Neural progenitor cell (in vitro differentiated cells): ENCODE data around the gene HDDC3. TPM values are rescaled to one million over a fixed set of nuclear protein-coding genes. Genes with fewer than 3 reads are reported as not detected.

Source experiments
- DNase-seq: peaks from one replicate; pipeline ENCODE4 v3.0.0-alpha.2; 2016; ENCODE audit warnings: low spot score
- H2AFZ ChIP-seq: fragments of 200-600 bp; sonication (generic); replicated peaks from 2 replicates; pipeline ENCODE4 v1.6.1; 2016; ENCODE audit warnings: antibody characterized with exemption
- H3F3A ChIP-seq: fragments of 200-600 bp; sonication (generic); 2 replicates; pipeline ENCODE4 v1.6.1; 2016; ENCODE audit warnings: antibody characterized with exemption, low read depth
- H3K27ac ChIP-seq: fragments of 200-600 bp; sonication (generic); 2 replicates; pipeline ENCODE4 v1.5.1; 2016; ENCODE audit warnings: mild to moderate bottlenecking
- H3K27me3 ChIP-seq: fragments of 200-600 bp; sonication (generic); 2 replicates; pipeline ENCODE4 v1.6.1; 2016; ENCODE audit warnings: mild to moderate bottlenecking, moderate library complexity
- H3K36me3 ChIP-seq: fragments of 200-600 bp; sonication (generic); 2 replicates; pipeline ENCODE4 v1.5.1; 2016
- H3K4me1 ChIP-seq: fragments of 200-600 bp; sonication (generic); 2 replicates; pipeline ENCODE4 v1.6.1; 2016; ENCODE audit warnings: mixed run types
- H3K4me2 ChIP-seq: fragments of 200-600 bp; sonication (generic); 2 replicates; pipeline ENCODE4 v1.6.1; 2016
- H3K4me3 ChIP-seq: fragments of 200-600 bp; sonication (generic); 2 replicates; pipeline ENCODE4 v1.5.1; 2016
- H3K79me2 ChIP-seq: fragments of 200-600 bp; sonication (generic); 2 replicates; pipeline ENCODE4 v1.6.1; 2016; ENCODE audit warnings: low read depth
- H3K9ac ChIP-seq: fragments of 200-600 bp; sonication (generic); 2 replicates; pipeline ENCODE4 v1.6.1; 2016
- H3K9me3 ChIP-seq: fragments of 200-600 bp; sonication (generic); 2 replicates; pipeline ENCODE4 v1.5.1; 2016; ENCODE audit warnings: low read depth
- H4K20me1 ChIP-seq: fragments of 200-600 bp; sonication (generic); 2 replicates; pipeline ENCODE4 v1.6.1; 2016; ENCODE audit warnings: low read depth
- H3K27ac Mint-ChIP-seq: 3 replicates; pipeline ENCODE4 v1.8.0; 2021; ENCODE audit warnings: mixed read lengths
- H3K27me3 Mint-ChIP-seq: 2 replicates; pipeline ENCODE4 v1.8.0; 2022; ENCODE audit warnings: low read depth, mild to moderate bottlenecking, inconsistent platforms, moderate library complexity, mixed read lengths; ENCODE audit not compliant: insufficient read depth
- H3K36me3 Mint-ChIP-seq: 3 replicates; pipeline ENCODE4 v1.8.0; 2021; ENCODE audit warnings: mixed read lengths
- H3K4me1 Mint-ChIP-seq: 3 replicates; pipeline ENCODE4 v1.8.0; 2021; ENCODE audit warnings: mixed read lengths
- H3K4me3 Mint-ChIP-seq: 3 replicates; pipeline ENCODE4 v1.8.0; 2021; ENCODE audit warnings: mild to moderate bottlenecking, moderate library complexity, mixed read lengths
- H3K9me3 Mint-ChIP-seq: 3 replicates; pipeline ENCODE4 v1.8.0; 2020; ENCODE audit warnings: mixed read lengths
- EZH2 ChIP-seq: fragments of 200-600 bp; sonication (generic); IDR thresholded peaks from 2 replicates; pipeline ENCODE4 v1.6.1; 2017; ENCODE audit warnings: antibody characterized with exemption, mild to moderate bottlenecking, moderate library complexity
- EZH2phosphoT487 ChIP-seq: fragments of 200-600 bp; sonication (generic); IDR thresholded peaks from 2 replicates; pipeline ENCODE4 v1.6.1; 2017; ENCODE audit warnings: antibody characterized with exemption
- total RNA-seq: library from RNA; depleted of rRNA; stranded (reverse); fragments of >200 nt; gene quantifications from 2 replicates; pipeline ENCODE4 v1.2.3, GENCODE V29; 2015; ENCODE audit warnings: low replicate concordance
- TF ChIP-seq, protein P1 (sequence below): fragments of 200-600 bp; sonication (generic); IDR thresholded peaks from 2 replicates; pipeline ENCODE4 v1.5.1; 2017; ENCODE audit warnings: antibody characterized with exemption, mild to moderate bottlenecking

The HDDC3 gene
- total RNA-seq, 1 donor from 2014 or later: 20.4 TPM

DNA sequence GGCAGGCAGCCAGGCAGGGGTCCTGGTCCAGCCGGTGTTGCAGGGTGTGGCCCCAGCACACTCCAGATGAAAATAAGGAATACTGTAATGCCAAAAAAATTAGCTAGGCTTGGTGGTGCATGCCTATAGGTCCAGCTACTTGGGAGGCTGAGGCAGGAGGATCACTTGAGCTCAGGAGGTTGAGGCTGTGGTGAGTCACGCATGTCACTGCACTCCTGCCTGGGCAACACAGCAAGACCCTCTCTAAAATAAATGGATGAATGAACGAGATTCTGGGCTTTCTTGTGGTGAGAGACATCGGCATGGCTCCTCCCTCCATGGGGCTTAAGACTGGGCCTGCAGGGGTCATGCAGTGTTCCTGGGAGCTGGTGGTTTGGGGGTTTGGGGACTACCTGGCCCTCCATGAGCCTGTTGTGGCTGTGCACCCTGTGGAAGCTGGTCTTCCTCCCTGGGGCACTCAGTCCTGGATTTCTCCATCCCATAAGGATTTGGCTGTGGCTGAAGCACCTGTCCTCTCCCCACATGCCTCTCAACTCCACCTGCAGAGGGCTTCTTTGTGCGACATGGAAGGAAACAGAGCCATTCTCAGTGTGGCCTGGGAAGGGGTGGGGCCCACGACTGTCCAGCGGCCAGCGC lies 14.7 kb upstream of the HDDC3 start:
- Histone ChIP-seq H3K27me3 (no peaks in the 10 kb centered on the region), H2AFZ (no peak overlapping the region), H3K79me2 (no peaks in the 10 kb centered on the region), H3K27ac (no peak overlapping the region), H3K36me3 (no peaks in the 10 kb centered on the region), H4K20me1 (no peaks in the 10 kb centered on the region), H3K9me3 (no peaks in the 10 kb centered on the region), H3K9ac (no peak overlapping the region), H3F3A (no peaks in the 10 kb centered on the region), H3K4me3 (no peak overlapping the region), H3K4me2 (no peak overlapping the region), H3K4me1 (no peaks in the 10 kb centered on the region)
- Mint-ChIP-seq H3K4me3 (no peak overlapping the region), H3K27me3 (peaks cover 10% of the 10 kb centered on the region), H3K27ac (no peak overlapping the region), H3K4me1 (no peaks in the 10 kb centered on the region), H3K9me3 (no peaks in the 10 kb centered on the region), H3K36me3 (peaks cover 25% of the 10 kb centered on the region)
- no peak for DNase-seq
- TF ChIP-seq, protein P1, sequence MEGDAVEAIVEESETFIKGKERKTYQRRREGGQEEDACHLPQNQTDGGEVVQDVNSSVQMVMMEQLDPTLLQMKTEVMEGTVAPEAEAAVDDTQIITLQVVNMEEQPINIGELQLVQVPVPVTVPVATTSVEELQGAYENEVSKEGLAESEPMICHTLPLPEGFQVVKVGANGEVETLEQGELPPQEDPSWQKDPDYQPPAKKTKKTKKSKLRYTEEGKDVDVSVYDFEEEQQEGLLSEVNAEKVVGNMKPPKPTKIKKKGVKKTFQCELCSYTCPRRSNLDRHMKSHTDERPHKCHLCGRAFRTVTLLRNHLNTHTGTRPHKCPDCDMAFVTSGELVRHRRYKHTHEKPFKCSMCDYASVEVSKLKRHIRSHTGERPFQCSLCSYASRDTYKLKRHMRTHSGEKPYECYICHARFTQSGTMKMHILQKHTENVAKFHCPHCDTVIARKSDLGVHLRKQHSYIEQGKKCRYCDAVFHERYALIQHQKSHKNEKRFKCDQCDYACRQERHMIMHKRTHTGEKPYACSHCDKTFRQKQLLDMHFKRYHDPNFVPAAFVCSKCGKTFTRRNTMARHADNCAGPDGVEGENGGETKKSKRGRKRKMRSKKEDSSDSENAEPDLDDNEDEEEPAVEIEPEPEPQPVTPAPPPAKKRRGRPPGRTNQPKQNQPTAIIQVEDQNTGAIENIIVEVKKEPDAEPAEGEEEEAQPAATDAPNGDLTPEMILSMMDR: no peak
- no peak for TF ChIP-seq EZH2

DNA sequence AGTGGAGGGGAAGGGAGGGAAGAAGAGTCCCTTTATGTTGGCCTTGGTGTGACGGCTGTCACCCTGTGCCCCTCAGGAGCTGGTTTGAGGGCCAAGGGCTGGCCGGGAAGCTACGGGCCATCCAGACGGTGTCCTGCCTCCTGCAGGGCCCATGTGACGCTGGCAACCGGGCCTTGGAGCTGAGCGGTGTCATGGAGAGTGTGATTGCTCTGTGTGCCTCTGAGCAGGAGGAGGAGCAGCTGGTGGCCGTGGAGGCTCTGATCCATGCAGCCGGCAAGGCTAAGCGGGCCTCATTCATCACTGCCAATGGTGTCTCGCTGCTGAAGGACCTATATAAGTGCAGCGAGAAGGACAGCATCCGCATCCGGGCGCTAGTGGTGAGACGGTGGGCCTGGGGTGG lies 14.2 kb upstream of the HDDC3 start:
- DNase-seq: no peak
- H3K4me1 ChIP-seq: no peaks in the 10 kb centered on the region
- H3K27me3 Mint-ChIP-seq: peaks cover 10% of the 10 kb centered on the region
- no peaks in the 10 kb centered on the region for H3K36me3 ChIP-seq
- no peaks in the 10 kb centered on the region for H3K9me3 ChIP-seq
- no peak overlapping the region for H3K27ac Mint-ChIP-seq
- TF ChIP-seq EZH2: no peak
- no peak for TF ChIP-seq EZH2phosphoT487
- H3K27me3 ChIP-seq: no peaks in the 10 kb centered on the region
- H3K79me2 ChIP-seq: no peaks in the 10 kb centered on the region
- H4K20me1 ChIP-seq: no peaks in the 10 kb centered on the region
- H3K9ac ChIP-seq: no peak overlapping the region
- no peaks in the 10 kb centered on the region for H3F3A ChIP-seq
- no peaks in the 10 kb centered on the region for H3K4me1 Mint-ChIP-seq
- H3K9me3 Mint-ChIP-seq: no peaks in the 10 kb centered on the region
- H3K36me3 Mint-ChIP-seq: peaks cover 22% of the 10 kb centered on the region
- no peak overlapping the region for H3K4me3 ChIP-seq
- H3K27ac ChIP-seq: no peak overlapping the region
- H3K4me3 Mint-ChIP-seq: no peak overlapping the region
- H3K4me2 ChIP-seq: no peak overlapping the region
- no peak overlapping the region for H2AFZ ChIP-seq

DNA sequence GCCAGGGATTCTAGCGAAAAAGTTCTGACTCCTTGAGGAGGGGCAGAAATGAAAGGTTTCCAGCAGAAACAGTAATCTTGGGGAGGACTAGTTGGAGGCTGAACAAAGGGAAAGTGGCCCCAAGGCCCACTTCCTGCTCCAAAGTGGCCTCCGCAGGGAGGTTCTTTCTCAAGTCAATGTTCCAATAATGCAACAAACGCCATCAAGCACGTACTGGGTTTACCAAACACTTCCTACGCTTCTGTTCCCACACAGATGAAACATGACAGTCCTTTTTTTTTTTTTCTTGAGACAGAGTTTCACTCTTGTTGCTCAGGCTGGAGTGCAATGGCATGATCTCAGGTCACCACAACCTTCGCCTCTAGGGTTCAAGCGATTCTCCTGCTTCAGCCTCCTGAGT lies 12.7 kb upstream of the HDDC3 start:
- H3K4me1 ChIP-seq: no peaks in the 10 kb centered on the region
- H3K4me3 ChIP-seq: no peak overlapping the region
- H3K9me3 ChIP-seq: no peaks in the 10 kb centered on the region
- no peak overlapping the region for H3K27ac Mint-ChIP-seq
- H3K79me2 ChIP-seq: no peaks in the 10 kb centered on the region
- H3K4me2 ChIP-seq: no peak overlapping the region
- DNase-seq: no peak
- H3F3A ChIP-seq: no peaks in the 10 kb centered on the region
- H3K9me3 Mint-ChIP-seq: no peaks in the 10 kb centered on the region
- H3K4me3 Mint-ChIP-seq: no peak overlapping the region
- no peak overlapping the region for H3K27ac ChIP-seq
- H3K27me3 ChIP-seq: no peaks in the 10 kb centered on the region
- H2AFZ ChIP-seq: no peak overlapping the region
- H3K27me3 Mint-ChIP-seq: peaks cover 13% of the 10 kb centered on the region
- TF ChIP-seq EZH2phosphoT487 (no peak), EZH2 (no peak)
- TF ChIP-seq, protein P1: no peak
- H3K36me3 Mint-ChIP-seq: peaks cover 25% of the 10 kb centered on the region
- H3K4me1 Mint-ChIP-seq: no peaks in the 10 kb centered on the region
- H4K20me1 ChIP-seq: no peaks in the 10 kb centered on the region
- H3K36me3 ChIP-seq: no peaks in the 10 kb centered on the region
- no peak overlapping the region for H3K9ac ChIP-seq

GRCh38 chr15:90942354-90943120 lies 10.2 kb upstream of the HDDC3 start:
- Histone ChIP-seq H3K27me3 (no peaks in the 10 kb centered on the region), H2AFZ (no peak overlapping the region), H3K9me3 (no peaks in the 10 kb centered on the region), H3K9ac (no peak overlapping the region), H3K79me2 (no peaks in the 10 kb centered on the region), H3K27ac (no peak overlapping the region), H3K4me3 (no peak overlapping the region), H3F3A (no peaks in the 10 kb centered on the region), H3K4me2 (no peak overlapping the region), H3K4me1 (no peaks in the 10 kb centered on the region), H3K36me3 (no peaks in the 10 kb centered on the region), H4K20me1 (no peaks in the 10 kb centered on the region)
- TF ChIP-seq EZH2: no peak
- TF ChIP-seq, protein P1: no peak
- Mint-ChIP-seq H3K27me3 (peaks cover 6% of the 10 kb centered on the region), H3K36me3 (peaks cover 26% of the 10 kb centered on the region), H3K9me3 (no peaks in the 10 kb centered on the region), H3K27ac (no peak overlapping the region), H3K4me1 (no peaks in the 10 kb centered on the region), H3K4me3 (no peak overlapping the region)
- no peak for DNase-seq
